GM12865 (cell line): ENCODE results near the gene KIF5A.
"Not testable (repeated sequence)": the region's sequence is repeated elsewhere in the genome, so short reads cannot be mapped to it uniquely, and the experiment has no call there.

Experiments used
- DNase-seq: peaks from one replicate; pipeline ENCODE4 v3.0.0; 2010; ENCODE audit warnings: low read depth
- H3K4me3 ChIP-seq: 2 replicates; pipeline ENCODE4 v1.5.1; 2011; ENCODE audit warnings: mild to moderate bottlenecking, low read depth, low read length, control low read depth
- TF ChIP-seq, protein P1 (sequence below): IDR thresholded peaks from 2 replicates; pipeline ENCODE4 v1.5.1; 2011; ENCODE audit warnings: low read length, control low read depth, low read depth, inconsistent platforms; ENCODE audit not compliant: insufficient read depth; ENCODE audit errors: missing control alignments

The KIF5A gene

GRCh38 chr12:57615637-57616036, 65.8 kb downstream of the KIF5A start:
- TF ChIP-seq, protein P1, sequence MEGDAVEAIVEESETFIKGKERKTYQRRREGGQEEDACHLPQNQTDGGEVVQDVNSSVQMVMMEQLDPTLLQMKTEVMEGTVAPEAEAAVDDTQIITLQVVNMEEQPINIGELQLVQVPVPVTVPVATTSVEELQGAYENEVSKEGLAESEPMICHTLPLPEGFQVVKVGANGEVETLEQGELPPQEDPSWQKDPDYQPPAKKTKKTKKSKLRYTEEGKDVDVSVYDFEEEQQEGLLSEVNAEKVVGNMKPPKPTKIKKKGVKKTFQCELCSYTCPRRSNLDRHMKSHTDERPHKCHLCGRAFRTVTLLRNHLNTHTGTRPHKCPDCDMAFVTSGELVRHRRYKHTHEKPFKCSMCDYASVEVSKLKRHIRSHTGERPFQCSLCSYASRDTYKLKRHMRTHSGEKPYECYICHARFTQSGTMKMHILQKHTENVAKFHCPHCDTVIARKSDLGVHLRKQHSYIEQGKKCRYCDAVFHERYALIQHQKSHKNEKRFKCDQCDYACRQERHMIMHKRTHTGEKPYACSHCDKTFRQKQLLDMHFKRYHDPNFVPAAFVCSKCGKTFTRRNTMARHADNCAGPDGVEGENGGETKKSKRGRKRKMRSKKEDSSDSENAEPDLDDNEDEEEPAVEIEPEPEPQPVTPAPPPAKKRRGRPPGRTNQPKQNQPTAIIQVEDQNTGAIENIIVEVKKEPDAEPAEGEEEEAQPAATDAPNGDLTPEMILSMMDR, result no peak

GRCh38 chr12:57616383-57617101, 66.7 kb downstream of the KIF5A start:
- no peak overlapping the region for H3K4me3 ChIP-seq
- DNase-seq, result no peak
- TF ChIP-seq, protein P1, result no peak

More at GRCh38 chr12:57615637-57616036, 65.8 kb downstream of the KIF5A start:
- no peak overlapping the region for H3K4me3 ChIP-seq
- no peak for DNase-seq

- no peak overlapping the region for H3K4me3 ChIP-seq
- TF ChIP-seq, protein P1, result no peak
- DNase-seq, result no peak
Observed at GRCh38 chr12:57617942-57618341, 68.1 kb downstream of the KIF5A start.

GRCh38 chr12:57618431-57618830, 68.6 kb downstream of the KIF5A start:
- H3K4me3 ChIP-seq, DNase-seq: not testable (repeated sequence)

DNA sequence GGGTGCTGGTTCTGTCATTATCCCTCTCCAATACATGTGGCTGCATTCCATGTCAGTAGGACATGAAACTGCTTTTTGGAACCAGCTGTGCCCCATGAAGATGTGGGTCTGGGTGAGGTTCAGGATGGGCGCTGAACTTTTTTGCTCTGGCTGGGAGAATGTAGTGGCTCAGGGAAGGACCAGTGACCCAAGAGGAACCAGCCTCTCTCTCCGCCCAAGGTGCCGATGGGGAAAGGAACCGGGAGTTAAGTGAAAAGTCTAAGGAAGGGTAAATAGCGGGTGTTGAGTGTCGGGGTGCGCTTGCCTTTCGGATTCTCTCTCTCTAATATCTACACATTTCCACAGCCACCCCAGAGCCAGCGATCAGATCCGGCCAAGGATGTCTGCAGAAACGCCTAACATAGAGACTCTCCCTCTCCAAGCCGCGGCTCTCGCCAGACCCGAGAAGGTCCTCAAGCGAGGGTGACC, 69.2 kb downstream of the KIF5A start:
- H3K4me3 ChIP-seq, result no peak overlapping the region
- DNase-seq, result no peak
- TF ChIP-seq, protein P1, result no peak

- no peak overlapping the region for H3K4me3 ChIP-seq
- TF ChIP-seq, protein P1, result no peak
- no peak for DNase-seq
Observed at GRCh38 chr12:57619434-57620244, 69.8 kb downstream of the KIF5A start.

DNA sequence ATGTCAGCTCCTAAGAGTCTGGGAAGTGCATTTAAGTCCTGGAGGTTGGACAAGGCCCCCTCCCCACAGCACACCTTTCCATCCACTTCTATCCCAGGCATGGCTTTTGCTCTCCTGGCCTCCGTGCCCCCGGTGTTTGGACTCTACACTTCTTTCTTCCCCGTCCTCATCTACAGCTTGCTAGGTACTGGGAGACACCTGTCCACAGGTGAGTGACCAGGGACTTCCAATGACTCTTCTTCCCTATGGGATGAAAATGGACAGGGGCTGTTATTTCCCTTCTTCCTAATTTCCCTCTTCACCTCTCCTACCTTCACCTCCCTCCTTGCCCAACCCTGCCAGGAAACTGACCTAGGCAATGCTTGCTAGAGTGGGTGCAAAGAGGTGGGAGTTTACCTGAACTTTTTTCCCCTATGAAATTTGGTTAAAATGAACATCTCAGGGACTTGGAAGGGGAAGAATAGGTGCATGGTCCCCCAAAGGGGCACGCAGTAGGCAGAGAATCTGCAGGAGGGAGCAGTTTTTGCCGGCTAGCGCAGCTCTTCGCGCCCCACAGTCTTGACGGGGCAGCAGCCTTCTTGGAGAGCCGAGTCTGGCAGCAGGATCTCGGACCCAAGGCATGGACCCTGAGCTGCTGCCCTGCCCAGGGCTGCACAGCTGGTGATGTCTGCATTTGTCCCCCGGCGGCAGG, 70.5 kb downstream of the KIF5A start:
- no peak for DNase-seq
- TF ChIP-seq, protein P1, result no peak
- H3K4me3 ChIP-seq, result no peak overlapping the region
